GM19239 (cell line): ENCODE data around the gene APBA2.
A peak's percentile ranks its signal among the peaks of the same experiment; 100 is the strongest.

ENCODE experiments used
- DNase-seq: peaks from one replicate; pipeline ENCODE4 v3.0.0; 2011; ENCODE audit warnings: low spot score; ENCODE audit not compliant: insufficient read length
- FAIRE-seq: peaks from 2 replicates; lab custom pipeline; 2011; peaks lifted over from hg19 to GRCh38; lab: Jason Lieb, UNC

APBA2 gene

DNA sequence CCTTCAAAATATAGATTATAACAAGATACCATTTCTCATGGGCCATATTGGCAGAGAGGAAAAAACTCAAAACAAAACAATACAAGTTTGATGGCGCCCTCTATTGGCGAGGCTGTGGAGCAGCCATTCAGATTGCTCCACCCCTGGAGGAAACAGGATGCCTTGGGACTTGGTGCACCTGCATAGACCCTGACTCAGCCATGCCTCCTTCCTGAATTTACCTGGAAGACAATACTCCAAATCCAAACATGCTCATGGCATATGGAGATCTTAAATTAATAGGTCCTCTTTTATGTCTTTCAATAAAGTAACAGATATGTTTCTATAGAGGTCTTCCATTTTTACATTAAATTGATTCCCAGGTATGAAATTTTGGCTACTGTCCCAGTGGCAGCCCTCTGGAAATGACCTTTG lies 90.0 kb downstream of the APBA2 start:
- DNase-seq (peak; percentile 41), FAIRE-seq (no peak)

GRCh38 chr15:28977377-28978010 lies 91.7 kb downstream of the APBA2 start:
- FAIRE-seq (no peak), DNase-seq (no peak)

- no peak for FAIRE-seq
Observed at GRCh38 chr15:28978011-28978378, 92.2 kb downstream of the APBA2 start.

GRCh38 chr15:28978661-28979060 lies 92.9 kb downstream of the APBA2 start:
- FAIRE-seq (no peak), DNase-seq (no peak)

More at GRCh38 chr15:28978011-28978378, 92.2 kb downstream of the APBA2 start:
- DNase-seq, result no peak

GRCh38 chr15:28979208-28979841 lies 93.6 kb downstream of the APBA2 start:
- FAIRE-seq (no peak), DNase-seq (no peak)

- FAIRE-seq (no peak), DNase-seq (no peak)
Observed at GRCh38 chr15:28980709-28981350, 95.1 kb downstream of the APBA2 start.

DNA sequence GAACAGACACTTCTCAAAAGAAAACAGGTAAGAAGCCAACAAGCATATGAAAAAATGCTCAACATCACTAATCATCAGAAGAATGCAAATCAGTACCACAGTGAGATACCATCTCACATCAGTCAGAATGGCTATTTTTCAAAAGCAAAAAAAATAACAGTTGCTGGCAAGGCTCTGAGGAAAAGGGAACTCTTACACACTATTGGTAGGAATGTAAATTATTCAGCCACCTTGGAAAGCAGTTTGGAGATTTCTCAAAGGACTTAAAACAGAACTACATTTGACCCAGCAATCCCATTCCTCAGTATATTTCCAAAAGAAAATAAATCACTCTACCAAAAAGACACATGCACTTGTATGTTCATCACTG lies 95.6 kb downstream of the APBA2 start:
- FAIRE-seq, result no peak
- DNase-seq, result no peak

- DNase-seq, result no peak
- FAIRE-seq, result no peak
Observed at GRCh38 chr15:28981921-28982320, 96.1 kb downstream of the APBA2 start.

GRCh38 chr15:28982886-28983285 lies 97.1 kb downstream of the APBA2 start:
- FAIRE-seq, result no peak

GRCh38 chr15:28983432-28984311 lies 97.9 kb downstream of the APBA2 start:
- FAIRE-seq (no peak), DNase-seq (no peak)

More at GRCh38 chr15:28982886-28983285, 97.1 kb downstream of the APBA2 start:
- DNase-seq, result no peak

DNA sequence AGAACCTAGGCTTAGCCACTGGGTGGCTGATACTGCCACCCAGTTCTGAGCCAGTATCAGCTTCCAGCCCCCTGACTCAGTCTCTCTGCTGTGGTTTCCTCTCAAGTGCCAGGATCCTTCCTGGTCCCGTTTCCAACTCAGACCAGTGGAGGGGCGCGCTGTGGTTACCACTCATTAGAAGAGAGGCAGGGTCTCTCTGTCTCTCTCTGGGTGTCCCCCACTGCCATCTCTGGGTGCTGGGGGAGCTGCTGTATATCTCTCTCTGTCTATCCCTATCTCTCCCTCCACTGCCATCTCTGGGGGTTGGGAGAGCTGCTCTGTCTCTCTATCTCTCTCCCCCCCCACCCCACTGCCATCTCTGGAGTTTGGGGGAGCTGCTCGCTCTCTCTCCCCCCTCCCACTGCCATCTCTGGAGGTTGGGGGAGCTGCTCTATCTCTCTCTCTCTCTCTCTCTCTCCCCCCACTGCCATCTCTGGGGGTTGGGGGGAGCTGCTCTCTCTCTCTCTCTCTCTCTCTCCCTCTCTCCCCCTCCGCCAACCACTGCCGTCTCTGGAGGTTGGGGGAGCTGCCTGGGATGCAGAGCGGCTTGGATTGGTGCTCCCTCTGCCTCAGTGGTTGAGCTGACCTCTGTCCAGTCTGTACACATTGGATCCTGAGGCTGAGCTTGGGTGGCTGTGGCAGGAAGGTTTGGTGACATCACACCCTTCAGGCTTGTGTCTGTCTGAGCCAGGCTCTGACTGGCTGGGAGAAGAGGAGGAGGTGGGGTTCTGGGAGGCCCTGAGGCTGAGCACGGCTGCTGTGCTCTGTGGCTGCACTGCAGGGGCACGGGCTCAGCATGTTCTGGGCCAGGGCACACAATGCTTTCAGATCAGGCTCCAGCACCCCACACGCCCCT lies 98.9 kb downstream of the APBA2 start:
- no peak for FAIRE-seq

GRCh38 chr15:28985316-28985645 lies 99.5 kb downstream of the APBA2 start:
- FAIRE-seq, result no peak
- no peak for DNase-seq

More for the DNA sequence above, 98.9 kb downstream of the APBA2 start:
- no peak for DNase-seq

DNA sequence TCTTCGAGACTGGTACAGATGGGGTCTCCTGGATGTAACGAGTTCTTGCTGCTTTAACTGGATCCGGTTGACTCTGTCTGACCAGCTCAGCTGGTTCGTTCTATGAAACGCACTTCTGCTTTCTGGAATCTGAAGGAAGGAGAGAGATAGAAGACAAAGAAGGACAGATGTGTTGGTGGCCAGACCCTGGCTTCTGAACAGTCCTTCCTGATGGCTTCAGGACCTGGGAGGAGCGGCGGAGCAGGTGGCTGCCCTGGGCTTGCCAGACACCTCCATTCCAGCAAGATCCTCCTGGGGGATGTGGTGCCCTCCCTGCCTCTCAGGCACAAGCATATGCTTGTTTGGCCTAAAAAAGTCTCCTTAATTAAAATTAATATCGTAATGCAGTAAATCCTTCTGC lies 99.9 kb downstream of the APBA2 start:
- FAIRE-seq (no peak), DNase-seq (no peak)

GRCh38 chr15:28986108-28986507 lies 100.3 kb downstream of the APBA2 start:
- DNase-seq, result no peak
- no peak for FAIRE-seq

DNA sequence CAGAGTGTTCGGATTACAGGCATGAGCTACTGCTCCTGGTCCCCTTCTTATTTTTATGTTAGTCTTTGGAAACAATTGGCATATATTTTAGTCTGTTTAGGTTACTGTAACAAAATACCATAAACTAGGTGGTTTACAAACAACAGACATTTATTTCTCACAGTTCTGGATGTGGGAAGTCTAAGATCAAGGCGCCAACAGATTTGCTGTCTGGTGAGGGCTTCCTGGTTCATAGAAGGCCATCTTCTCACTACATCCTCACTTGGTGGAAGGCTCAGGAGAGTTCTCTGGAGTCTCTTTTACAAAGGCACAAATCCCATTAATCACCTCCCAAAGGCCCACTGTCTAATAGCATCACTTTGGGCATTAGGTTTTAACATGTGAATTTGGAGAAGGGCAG lies 101.0 kb downstream of the APBA2 start:
- DNase-seq, result no peak
- FAIRE-seq, result no peak

DNA sequence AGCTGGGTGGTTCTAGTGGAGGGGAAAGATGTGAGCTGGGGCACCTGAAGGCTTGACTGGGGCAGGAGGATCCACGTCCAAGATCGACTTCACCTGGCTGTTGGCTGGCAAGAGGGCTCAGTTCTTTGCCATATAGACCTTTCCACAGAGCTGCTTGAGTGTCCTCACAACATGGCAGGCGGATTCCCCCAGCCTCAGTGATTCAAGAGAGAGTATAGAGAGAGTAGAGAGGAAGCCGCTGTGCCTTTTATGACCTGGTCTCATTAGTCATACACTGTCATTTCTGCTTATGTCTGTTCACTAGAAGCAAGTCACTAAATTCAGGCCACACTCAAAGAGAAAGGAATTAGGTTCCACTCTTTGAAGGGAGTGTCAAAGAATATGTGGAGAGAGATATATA lies 101.6 kb downstream of the APBA2 start:
- FAIRE-seq (no peak), DNase-seq (no peak)

DNA sequence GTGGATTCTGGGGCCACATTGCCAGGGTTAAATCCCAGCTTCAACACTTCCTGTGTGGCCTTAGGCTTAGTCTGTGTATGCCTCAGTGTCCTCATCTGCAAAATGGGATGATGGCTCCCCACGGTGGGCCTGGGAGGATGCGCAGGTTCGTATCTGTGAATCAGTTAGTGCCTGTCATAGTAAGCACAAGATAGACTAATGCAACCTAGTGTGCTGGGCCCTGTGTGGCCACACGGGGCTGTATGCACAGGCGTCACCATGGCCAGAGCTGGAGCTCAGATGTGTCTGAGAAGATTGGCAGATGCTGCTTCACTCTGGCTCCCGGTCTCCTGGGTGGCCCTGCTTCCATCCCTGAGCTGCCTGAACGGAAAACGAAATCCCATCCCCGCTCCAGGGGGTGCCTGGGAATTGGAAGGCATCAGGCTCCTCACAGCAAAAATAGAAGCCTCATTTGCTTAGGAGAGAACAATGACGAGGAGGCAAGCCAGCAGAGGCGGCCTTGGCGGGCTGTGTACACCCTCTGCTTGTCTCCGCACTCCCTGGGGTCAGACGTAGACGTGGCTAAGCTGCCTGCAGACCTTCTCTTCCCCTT lies 103.6 kb downstream of the APBA2 start:
- FAIRE-seq, result no peak

DNA sequence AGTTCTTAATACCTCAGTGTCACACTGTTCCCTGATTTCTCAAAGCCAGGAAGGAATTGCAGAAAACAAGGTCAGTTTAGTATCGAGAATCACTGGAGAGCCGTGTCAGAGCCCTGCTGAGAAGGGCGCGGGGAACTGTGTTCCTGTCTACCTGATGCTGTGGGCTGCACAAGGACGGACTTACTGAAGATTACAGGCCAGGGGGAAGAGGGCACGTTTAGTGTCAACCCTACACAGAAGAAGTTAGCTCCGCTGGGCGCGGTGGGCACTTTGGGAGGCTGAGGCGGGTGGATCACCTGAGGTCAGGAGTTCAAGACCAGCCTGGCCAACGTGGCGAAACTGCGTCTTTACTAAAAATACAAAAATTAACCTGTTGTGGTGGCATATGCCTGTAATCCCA lies 104.1 kb downstream of the APBA2 start:
- DNase-seq (no peak), FAIRE-seq (no peak)

More for the DNA sequence above, 103.6 kb downstream of the APBA2 start:
- DNase-seq, result no peak

- DNase-seq, result no peak
- no peak for FAIRE-seq
Observed at GRCh38 chr15:28990390-28990789, 104.6 kb downstream of the APBA2 start.
